ENCODE measurements around the gene RGS17. TPM values are rescaled to one million over a fixed set of nuclear protein-coding genes. Genes with fewer than 3 reads are reported as not detected.
"Not testable (repeated sequence)": the region's sequence is repeated elsewhere in the genome, so short reads cannot be mapped to it uniquely, and the experiment has no call there.

Gene RGS17
- total RNA-seq, 1 experiment from 2014 or later = 3.2 TPM

DNA sequence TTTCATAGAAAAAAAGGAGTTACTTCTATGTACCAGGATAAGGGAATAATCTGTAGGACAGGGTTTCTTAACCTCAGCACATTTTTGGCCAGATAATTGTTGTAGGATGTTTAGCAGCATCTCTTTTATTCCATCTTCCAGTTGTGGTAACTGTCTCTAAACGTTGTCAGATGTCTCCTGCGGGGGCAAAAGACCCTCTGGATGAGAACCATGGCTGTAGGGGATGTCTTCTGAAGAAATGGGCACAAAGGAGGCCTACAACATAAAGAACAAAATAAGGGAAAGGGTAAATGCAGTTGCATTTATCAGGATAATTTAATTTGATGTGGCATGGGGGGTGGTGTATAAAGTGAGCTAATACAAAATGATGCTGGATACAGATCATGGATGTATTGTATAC lies 144.1 kb downstream of the RGS17 start:
- no peak overlapping the region for H4K8ac ChIP-seq (replicated peaks; ENCODE audit: insufficient read length, low read depth, low read length)
- no peak overlapping the region for H2AFZ ChIP-seq (ENCODE audit: low read length)
- WGBS (ENCODE audit: extremely low coverage, insufficient read length, low lambda C conversion rate) = no CpG with 5 or more reads among the region's 2 CpGs
- no peak overlapping the region for H4K5ac ChIP-seq (ENCODE audit: insufficient read length, low read depth, low read length)
- no peak overlapping the region for H2BK15ac ChIP-seq (ENCODE audit: low read depth, low read length)
- no peaks in the 10 kb centered on the region for H3K4me1 ChIP-seq (ENCODE audit: insufficient read depth, low read length)
- H3T11ph ChIP-seq (ENCODE audit: low read length) = no peak overlapping the region
- no peak overlapping the region for H3K23ac ChIP-seq (ENCODE audit: insufficient read length, low read depth, low read length)
- H3K9ac ChIP-seq (ENCODE audit: extremely low read depth, insufficient read length, low read length) = no peak overlapping the region
- no peaks in the 10 kb centered on the region for H4K20me1 ChIP-seq (ENCODE audit: control insufficient read depth, insufficient read depth, insufficient read length)
- H3K27ac Mint-ChIP-seq = peak overlapping the region in 1 of 3 experiments; percentile 6; a peak in 2 of 7 replicates
- no peak overlapping the region for H3K4ac ChIP-seq (ENCODE audit: low read depth, low read length)
- TF ChIP-seq CTCF (conservative IDR thresholded peaks at IDR 0.05) = no peak
- peaks cover 7% of the 10 kb centered on the region for H3K23me2 ChIP-seq (ENCODE audit: insufficient read length, low read depth, low read length, poor library complexity, severe bottlenecking)
- H3K27me3 ChIP-seq (ENCODE audit: insufficient read depth, low read length) = no peaks in the 10 kb centered on the region
- DNase-seq = no peak
- no peak overlapping the region for H3K56ac ChIP-seq (ENCODE audit: insufficient read length, low read depth, low read length)
- H3K18ac ChIP-seq (ENCODE audit: insufficient read length, low read depth, low read length) = no peak overlapping the region
- H2AK5ac ChIP-seq (ENCODE audit: insufficient read length, low read length) = no peak overlapping the region
- no peaks in the 10 kb centered on the region; a peak in 1 of 5 replicates for H3K9me3 Mint-ChIP-seq
- no peak overlapping the region for H2BK5ac ChIP-seq (ENCODE audit: insufficient read length, low read length)
- peaks cover 20% of the 10 kb centered on the region; the same call in 1 of the 2 replicates for H3K79me2 ChIP-seq (ENCODE audit: insufficient read depth, low read length)
- no peaks in the 10 kb centered on the region for H3K9me3 ChIP-seq (ENCODE audit: control insufficient read depth, low read depth, low read length)
- H3K4me3 Mint-ChIP-seq = no peak overlapping the region
- no peak overlapping the region for H3K14ac ChIP-seq (ENCODE audit: insufficient read depth, low read length)
- no peak overlapping the region for H2BK12ac ChIP-seq (ENCODE audit: insufficient read length, low read depth, low read length)
- H2BK20ac ChIP-seq (ENCODE audit: low read depth, low read length, poor library complexity, severe bottlenecking) = no peak overlapping the region
- H2BK120ac ChIP-seq (ENCODE audit: low read depth, low read length, poor library complexity, severe bottlenecking) = no peak overlapping the region
- peaks cover 13% of the 10 kb centered on the region in 2 experiments for H3K4me1 Mint-ChIP-seq
- H3K4me2 ChIP-seq (ENCODE audit: insufficient read depth, insufficient read length, low read length) = no peak overlapping the region
- no peaks in the 10 kb centered on the region; the same call in 1 of the 2 replicates for H3K27me3 Mint-ChIP-seq (ENCODE audit: low read depth)
- H3K79me1 ChIP-seq (ENCODE audit: insufficient read depth, low read depth, low read length, poor library complexity, severe bottlenecking) = peaks cover 2% of the 10 kb centered on the region
- no peak overlapping the region for H3K27ac ChIP-seq (ENCODE audit: insufficient read length, low read depth, low read length)
- H3K36me3 Mint-ChIP-seq (ENCODE audit: insufficient read depth in 1 of 3, low read depth in 3 of 3) = peaks cover 21 to 32% (median 30%) of the 10 kb centered on the region in 3 experiments; a peak in 5 of 7 replicates
- H4K91ac ChIP-seq (ENCODE audit: insufficient read length, low read depth, low read length) = no peak overlapping the region

DNA sequence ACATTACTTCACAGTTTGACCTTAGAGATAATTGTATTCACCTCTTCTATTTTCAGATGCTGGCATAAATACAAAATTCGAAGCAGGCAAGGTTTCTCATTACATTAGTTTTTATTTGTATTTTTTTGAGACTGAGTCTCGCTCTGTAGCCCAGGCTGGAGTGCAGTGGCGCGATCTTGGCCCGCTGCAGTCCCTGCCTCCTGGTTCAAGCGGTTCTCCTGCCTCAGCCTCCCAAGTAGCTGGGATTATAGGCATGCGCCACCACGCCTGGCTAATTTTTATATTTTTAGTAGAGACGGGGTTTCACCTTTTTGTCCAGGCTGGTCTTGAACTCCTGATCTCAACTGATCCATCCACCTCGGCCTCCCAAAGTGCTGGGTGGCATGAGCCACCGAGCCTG lies 145.8 kb downstream of the RGS17 start:
- WGBS (ENCODE audit: extremely low coverage, insufficient read length, low lambda C conversion rate) = no CpG with 5 or more reads among the region's 11 CpGs
- H3K27ac ChIP-seq (ENCODE audit: insufficient read length, low read depth, low read length) = not testable (repeated sequence)

More for the DNA sequence above, 145.8 kb downstream of the RGS17 start:
- Mint-ChIP-seq H3K27ac (0 out of 7 replicates have a peak overlapping the region, but pooled peaks of 1 of the 3 experiments have one; percentile 55), H3K36me3 (ENCODE audit: insufficient read depth in 1 of 3, low read depth in 3 of 3) (peaks cover 21 to 30% (median 25%) of the 10 kb centered on the region in 3 experiments; a peak in 6 of 7 replicates), H3K4me1 (peaks cover 23% of the 10 kb centered on the region in 2 experiments), H3K4me3 (peak overlapping the region; percentile 92 to 98)
- H3K18ac ChIP-seq (ENCODE audit: insufficient read length, low read depth, low read length); H3K9me3 ChIP-seq (ENCODE audit: control insufficient read depth, low read depth, low read length); H2AFZ ChIP-seq (ENCODE audit: low read length); H2AK5ac ChIP-seq (ENCODE audit: insufficient read length, low read length); H2BK5ac ChIP-seq (ENCODE audit: insufficient read length, low read length); H3K23ac ChIP-seq (ENCODE audit: insufficient read length, low read depth, low read length); DNase-seq; H3K9me3 Mint-ChIP-seq; H4K91ac ChIP-seq (ENCODE audit: insufficient read length, low read depth, low read length); H3K14ac ChIP-seq (ENCODE audit: insufficient read depth, low read length); H3K23me2 ChIP-seq (ENCODE audit: insufficient read length, low read depth, low read length, poor library complexity, severe bottlenecking); H2BK120ac ChIP-seq (ENCODE audit: low read depth, low read length, poor library complexity, severe bottlenecking); H2BK20ac ChIP-seq (ENCODE audit: low read depth, low read length, poor library complexity, severe bottlenecking); H3T11ph ChIP-seq (ENCODE audit: low read length); H4K5ac ChIP-seq (ENCODE audit: insufficient read length, low read depth, low read length); H3K27me3 Mint-ChIP-seq (ENCODE audit: low read depth); H3K79me1 ChIP-seq (ENCODE audit: insufficient read depth, low read depth, low read length, poor library complexity, severe bottlenecking); H2BK15ac ChIP-seq (ENCODE audit: low read depth, low read length); H3K56ac ChIP-seq (ENCODE audit: insufficient read length, low read depth, low read length); H4K8ac ChIP-seq (replicated peaks; ENCODE audit: insufficient read length, low read depth, low read length); H2BK12ac ChIP-seq (ENCODE audit: insufficient read length, low read depth, low read length); H3K4ac ChIP-seq (ENCODE audit: low read depth, low read length); H3K27me3 ChIP-seq (ENCODE audit: insufficient read depth, low read length); H4K20me1 ChIP-seq (ENCODE audit: control insufficient read depth, insufficient read depth, insufficient read length); H3K4me1 ChIP-seq (ENCODE audit: insufficient read depth, low read length): not testable (repeated sequence)
- peak overlapping the region; percentile 54 for H3K9ac ChIP-seq (ENCODE audit: extremely low read depth, insufficient read length, low read length)
- H3K79me2 ChIP-seq (ENCODE audit: insufficient read depth, low read length) = peaks cover 33% of the 10 kb centered on the region; the same call in 1 of the 2 replicates
- H3K4me2 ChIP-seq (ENCODE audit: insufficient read depth, insufficient read length, low read length) = peak overlapping the region; percentile 95
